ENCODE results near the gene RGS17.
"Not testable (repeated sequence)": the region's sequence is repeated elsewhere in the genome, so short reads cannot be mapped to it uniquely, and the experiment has no call there.

RGS17 gene

GRCh38 chr6:153000243-153000642 is 130.8 kb downstream of the RGS17 start:
- no peak for DNase-seq (ENCODE audit: extremely low read depth, low read depth)
- TF ChIP-seq, protein P1, sequence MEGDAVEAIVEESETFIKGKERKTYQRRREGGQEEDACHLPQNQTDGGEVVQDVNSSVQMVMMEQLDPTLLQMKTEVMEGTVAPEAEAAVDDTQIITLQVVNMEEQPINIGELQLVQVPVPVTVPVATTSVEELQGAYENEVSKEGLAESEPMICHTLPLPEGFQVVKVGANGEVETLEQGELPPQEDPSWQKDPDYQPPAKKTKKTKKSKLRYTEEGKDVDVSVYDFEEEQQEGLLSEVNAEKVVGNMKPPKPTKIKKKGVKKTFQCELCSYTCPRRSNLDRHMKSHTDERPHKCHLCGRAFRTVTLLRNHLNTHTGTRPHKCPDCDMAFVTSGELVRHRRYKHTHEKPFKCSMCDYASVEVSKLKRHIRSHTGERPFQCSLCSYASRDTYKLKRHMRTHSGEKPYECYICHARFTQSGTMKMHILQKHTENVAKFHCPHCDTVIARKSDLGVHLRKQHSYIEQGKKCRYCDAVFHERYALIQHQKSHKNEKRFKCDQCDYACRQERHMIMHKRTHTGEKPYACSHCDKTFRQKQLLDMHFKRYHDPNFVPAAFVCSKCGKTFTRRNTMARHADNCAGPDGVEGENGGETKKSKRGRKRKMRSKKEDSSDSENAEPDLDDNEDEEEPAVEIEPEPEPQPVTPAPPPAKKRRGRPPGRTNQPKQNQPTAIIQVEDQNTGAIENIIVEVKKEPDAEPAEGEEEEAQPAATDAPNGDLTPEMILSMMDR (IDR thresholded peaks at IDR 0.05; ENCODE audit: low read depth, low read length, missing control alignments) = no peak
- H3K4me3 ChIP-seq (replicated peaks; ENCODE audit: low read depth, low read length) = peak overlapping the region; percentile 70

GRCh38 chr6:152999538-152999937 is 131.5 kb downstream of the RGS17 start:
- not testable (repeated sequence) for H3K4me3 ChIP-seq (replicated peaks; ENCODE audit: low read depth, low read length); DNase-seq (ENCODE audit: extremely low read depth, low read depth)

- TF ChIP-seq, protein P1 (IDR thresholded peaks at IDR 0.05; ENCODE audit: low read depth, low read length, missing control alignments) = no peak
- DNase-seq (ENCODE audit: extremely low read depth, low read depth) = no peak
- H3K4me3 ChIP-seq (replicated peaks; ENCODE audit: low read depth, low read length) = no peak overlapping the region
Measured at GRCh38 chr6:152993847-152994246, 137.2 kb downstream of the RGS17 start.

DNA sequence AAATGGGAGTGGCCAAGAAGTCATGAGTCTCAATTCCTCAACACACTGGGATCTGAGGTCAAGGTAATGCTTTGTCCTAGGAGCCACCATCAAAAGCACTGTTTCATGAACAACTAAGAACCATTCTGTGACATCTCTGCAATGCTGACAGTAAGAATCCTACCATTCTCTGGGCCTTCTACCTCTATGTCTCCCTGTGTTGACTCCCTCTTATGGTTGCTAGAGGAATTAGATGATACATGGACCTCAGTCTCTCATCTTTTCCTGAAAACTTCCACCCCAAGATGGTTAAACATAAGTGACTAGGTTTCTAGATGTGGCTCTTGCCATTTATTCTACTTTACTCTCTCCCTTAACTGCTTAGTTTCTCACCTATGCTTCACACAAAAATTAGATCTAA is 137.7 kb downstream of the RGS17 start:
- TF ChIP-seq, protein P1 (IDR thresholded peaks at IDR 0.05; ENCODE audit: low read depth, low read length, missing control alignments) = no peak
- no peak for DNase-seq (ENCODE audit: extremely low read depth, low read depth)
- no peak overlapping the region for H3K4me3 ChIP-seq (replicated peaks; ENCODE audit: low read depth, low read length)

DNA sequence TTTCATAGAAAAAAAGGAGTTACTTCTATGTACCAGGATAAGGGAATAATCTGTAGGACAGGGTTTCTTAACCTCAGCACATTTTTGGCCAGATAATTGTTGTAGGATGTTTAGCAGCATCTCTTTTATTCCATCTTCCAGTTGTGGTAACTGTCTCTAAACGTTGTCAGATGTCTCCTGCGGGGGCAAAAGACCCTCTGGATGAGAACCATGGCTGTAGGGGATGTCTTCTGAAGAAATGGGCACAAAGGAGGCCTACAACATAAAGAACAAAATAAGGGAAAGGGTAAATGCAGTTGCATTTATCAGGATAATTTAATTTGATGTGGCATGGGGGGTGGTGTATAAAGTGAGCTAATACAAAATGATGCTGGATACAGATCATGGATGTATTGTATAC is 144.1 kb downstream of the RGS17 start:
- no peak for DNase-seq (ENCODE audit: extremely low read depth, low read depth)
- no peak overlapping the region for H3K4me3 ChIP-seq (replicated peaks; ENCODE audit: low read depth, low read length)
- TF ChIP-seq, protein P1 (IDR thresholded peaks at IDR 0.05; ENCODE audit: low read depth, low read length, missing control alignments) = no peak

DNA sequence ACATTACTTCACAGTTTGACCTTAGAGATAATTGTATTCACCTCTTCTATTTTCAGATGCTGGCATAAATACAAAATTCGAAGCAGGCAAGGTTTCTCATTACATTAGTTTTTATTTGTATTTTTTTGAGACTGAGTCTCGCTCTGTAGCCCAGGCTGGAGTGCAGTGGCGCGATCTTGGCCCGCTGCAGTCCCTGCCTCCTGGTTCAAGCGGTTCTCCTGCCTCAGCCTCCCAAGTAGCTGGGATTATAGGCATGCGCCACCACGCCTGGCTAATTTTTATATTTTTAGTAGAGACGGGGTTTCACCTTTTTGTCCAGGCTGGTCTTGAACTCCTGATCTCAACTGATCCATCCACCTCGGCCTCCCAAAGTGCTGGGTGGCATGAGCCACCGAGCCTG is 145.8 kb downstream of the RGS17 start:
- DNase-seq (ENCODE audit: extremely low read depth, low read depth) = not testable (repeated sequence)
- peak overlapping the region; percentile 94 for H3K4me3 ChIP-seq (replicated peaks; ENCODE audit: low read depth, low read length)

DNA sequence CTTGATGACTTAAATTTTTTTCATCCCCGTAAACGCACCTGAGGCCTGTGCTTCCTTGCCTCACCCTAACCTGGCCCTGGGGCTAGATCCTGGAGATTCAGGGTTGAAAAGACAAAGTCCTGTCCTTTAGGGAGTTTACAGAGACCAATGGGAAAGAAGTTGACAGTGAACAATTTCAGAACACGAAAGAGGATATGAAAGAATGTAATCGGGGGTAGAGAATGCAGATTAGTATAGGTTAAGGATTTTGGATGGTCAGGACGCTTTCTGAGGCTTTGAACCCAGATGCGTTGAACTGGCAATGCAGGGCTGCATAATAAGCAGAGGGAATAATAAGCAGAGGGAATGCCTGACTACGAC is 146.6 kb downstream of the RGS17 start:
- H3K4me3 ChIP-seq (replicated peaks; ENCODE audit: low read depth, low read length) = peak overlapping the region; percentile 94
- TF ChIP-seq, protein P1 (IDR thresholded peaks at IDR 0.05; ENCODE audit: low read depth, low read length, missing control alignments) = no peak
- no peak for DNase-seq (ENCODE audit: extremely low read depth, low read depth)

DNA sequence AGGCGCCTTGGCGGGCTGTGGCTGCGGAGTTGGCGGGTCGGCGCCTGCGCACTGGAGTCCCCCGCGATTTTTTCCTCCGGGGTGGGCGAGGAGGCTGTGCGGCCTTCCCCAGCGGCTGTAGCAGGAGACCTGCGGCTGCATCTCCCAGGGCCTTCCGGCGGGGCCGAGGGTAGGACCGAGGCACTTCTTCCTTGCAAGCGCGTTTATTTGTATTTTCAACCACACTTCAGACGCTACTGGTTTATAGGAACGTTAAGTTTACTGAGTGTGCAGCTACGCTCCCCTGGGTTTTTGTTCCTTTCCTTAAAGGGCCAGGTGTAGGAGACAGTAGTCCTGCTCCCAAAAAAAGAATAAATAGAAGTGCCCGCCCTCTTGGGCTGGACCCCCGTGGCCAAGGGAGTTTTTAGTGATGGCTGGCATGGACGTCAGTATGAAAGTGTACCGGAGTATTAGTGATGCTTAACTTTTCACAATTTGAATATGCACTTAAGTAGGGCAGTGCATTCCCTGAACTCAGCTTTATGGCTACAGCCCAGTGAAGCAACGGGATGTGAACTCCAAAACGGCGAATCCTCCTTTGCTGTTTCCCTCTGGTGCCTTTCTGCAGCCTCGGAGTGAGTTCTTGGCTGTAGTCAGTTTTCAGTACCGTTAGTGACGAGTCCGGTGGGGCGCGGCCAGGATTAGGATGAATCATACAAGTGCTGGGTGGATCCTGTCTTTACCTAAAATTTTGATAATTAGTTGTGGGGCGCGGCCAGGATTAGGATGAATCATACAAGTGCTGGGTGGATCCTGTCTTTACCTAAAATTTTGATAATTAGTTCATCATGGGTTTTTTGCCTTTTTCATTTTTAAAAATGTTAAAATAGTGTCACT is 147.2 kb downstream of the RGS17 start:
- DNase-seq (ENCODE audit: extremely low read depth, low read depth) = peak; percentile 57
- TF ChIP-seq, protein P1 (IDR thresholded peaks at IDR 0.05; ENCODE audit: low read depth, low read length, missing control alignments) = no peak
- peak overlapping the region; percentile 94 for H3K4me3 ChIP-seq (replicated peaks; ENCODE audit: low read depth, low read length)

Data from HFF-Myc (cell line).